ENCODE measurements around the gene ABCA5. TPM values are rescaled to one million over a fixed set of nuclear protein-coding genes. Genes with fewer than 3 reads are reported as not detected.

The ABCA5 gene
- polyA plus RNA-seq, 3 donors, result 0.50 to 3.1 (median 0.73) TPM

GRCh38 chr17:69231521-69231920 lies 95.4 kb downstream of the ABCA5 start:
- Mint-ChIP-seq H3K27ac (no peak overlapping the region), H3K36me3 (peaks cover 3 to 8% of the 10 kb centered on the region in 2 donors), H3K4me3 (no peak overlapping the region), H3K27me3 (ENCODE audit: low read depth in 3 of 3) (no peaks in the 10 kb centered on the region), H3K4me1 (peaks cover 16% of the 10 kb centered on the region), H3K9me3 (peaks cover 8 to 37% (median 21%) of the 10 kb centered on the region in 7 donors)
- Histone ChIP-seq H3K36me3 (replicated peaks in 1 of 2; ENCODE audit: control insufficient read depth in 1 of 2, insufficient read depth in 2 of 2, low read length in 2 of 2) (no peaks in the 10 kb centered on the region), H3K4me2 (replicated peaks; ENCODE audit: extremely low read depth, low read length, poor library complexity, severe bottlenecking) (no peak overlapping the region), H3K9me3 (replicated peaks in 1 of 2; ENCODE audit: control insufficient read depth in 1 of 2, insufficient read depth in 1 of 2, low read length in 2 of 2) (peaks cover 9 to 17% of the 10 kb centered on the region in 2 donors), H3K9ac (ENCODE audit: insufficient read depth, low read length, poor library complexity, severe bottlenecking) (no peak overlapping the region), H3K4me3 (replicated peaks in 1 of 3; ENCODE audit: low read depth in 2 of 3, low read length in 3 of 3) (no peak overlapping the region), H2AFZ (ENCODE audit: insufficient read depth, low read depth, low read length, poor library complexity, severe bottlenecking) (no peak overlapping the region), H3K79me2 (ENCODE audit: insufficient read depth, low read length) (no peaks in the 10 kb centered on the region), H4K20me1 (ENCODE audit: insufficient read depth, low read length) (no peaks in the 10 kb centered on the region), H3K27me3 (ENCODE audit: control insufficient read depth in 2 of 2, insufficient read depth in 2 of 2, low read length in 2 of 2) (no peaks in the 10 kb centered on the region), H3K4me1 (ENCODE audit: control insufficient read depth in 1 of 2, insufficient read depth in 2 of 2, low read length in 2 of 2) (peaks cover 10 to 21% of the 10 kb centered on the region in 2 donors), H3K27ac (ENCODE audit: low read depth in 1 of 2, low read length in 2 of 2) (no peak overlapping the region)
- no CpG with 5 or more reads among the region's 1 CpG for WGBS (ENCODE audit: insufficient coverage)
- intact Hi-C loops (cut with micrococcal nuclease), result no loop called here
- DNase-seq, result no peak
- TF ChIP-seq CTCF (IDR thresholded peaks at IDR 0.05), result no peak

- H4K20me1 ChIP-seq (ENCODE audit: insufficient read depth, low read length), result no peaks in the 10 kb centered on the region
- DNase-seq, result no peak
- intact Hi-C loops (cut with micrococcal nuclease), result no loop called here
- no peak overlapping the region for H2AFZ ChIP-seq (ENCODE audit: insufficient read depth, low read depth, low read length, poor library complexity, severe bottlenecking)
- H3K4me1 ChIP-seq (ENCODE audit: control insufficient read depth in 1 of 2, insufficient read depth in 2 of 2, low read length in 2 of 2), result peaks cover 10 to 21% of the 10 kb centered on the region in 2 donors
- WGBS (ENCODE audit: insufficient coverage), result 100% methylated on average over 2 of the region's 3 CpGs
- H3K4me3 ChIP-seq (replicated peaks in 1 of 3; ENCODE audit: low read depth in 2 of 3, low read length in 3 of 3), result no peak overlapping the region
- no peak for TF ChIP-seq CTCF (IDR thresholded peaks at IDR 0.05)
- H3K4me2 ChIP-seq (replicated peaks; ENCODE audit: extremely low read depth, low read length, poor library complexity, severe bottlenecking), result no peak overlapping the region
- H3K9me3 Mint-ChIP-seq, result peaks cover 8 to 37% (median 21%) of the 10 kb centered on the region in 7 donors
- peaks cover 16% of the 10 kb centered on the region for H3K4me1 Mint-ChIP-seq
- no peak overlapping the region for H3K9ac ChIP-seq (ENCODE audit: insufficient read depth, low read length, poor library complexity, severe bottlenecking)
- H3K36me3 ChIP-seq (replicated peaks in 1 of 2; ENCODE audit: control insufficient read depth in 1 of 2, insufficient read depth in 2 of 2, low read length in 2 of 2), result no peaks in the 10 kb centered on the region
- no peak overlapping the region for H3K27ac ChIP-seq (ENCODE audit: low read depth in 1 of 2, low read length in 2 of 2)
- H3K4me3 Mint-ChIP-seq, result no peak overlapping the region
- H3K27me3 Mint-ChIP-seq (ENCODE audit: low read depth in 3 of 3), result no peaks in the 10 kb centered on the region
- no peaks in the 10 kb centered on the region for H3K79me2 ChIP-seq (ENCODE audit: insufficient read depth, low read length)
- H3K36me3 Mint-ChIP-seq, result peaks cover 3 to 8% of the 10 kb centered on the region in 2 donors
- no peak overlapping the region for H3K27ac Mint-ChIP-seq
- no peaks in the 10 kb centered on the region for H3K27me3 ChIP-seq (ENCODE audit: control insufficient read depth in 2 of 2, insufficient read depth in 2 of 2, low read length in 2 of 2)
- peaks cover 9 to 17% of the 10 kb centered on the region in 2 donors for H3K9me3 ChIP-seq (replicated peaks in 1 of 2; ENCODE audit: control insufficient read depth in 1 of 2, insufficient read depth in 1 of 2, low read length in 2 of 2)
Measured at GRCh38 chr17:69230939-69231338, 96.0 kb downstream of the ABCA5 start.

Data from CD14-positive monocyte (primary cell).